ENCODE measurements around the gene SPNS3. TPM values are rescaled to one million over a fixed set of nuclear protein-coding genes. Genes with fewer than 3 reads are reported as not detected.

The SPNS3 gene
- total RNA-seq, 1 donor from 2014 or later: 0.18 TPM

- peaks cover 5% of the 10 kb centered on the region for H3K27me3 Mint-ChIP-seq (ENCODE audit: unreplicated experiment)
- H3K36me3 Mint-ChIP-seq (ENCODE audit: low read depth, unreplicated experiment): no peaks in the 10 kb centered on the region
- H3K4me1 Mint-ChIP-seq (ENCODE audit: unreplicated experiment): no peaks in the 10 kb centered on the region
- H3K4me3 Mint-ChIP-seq (ENCODE audit: unreplicated experiment): no peak overlapping the region
- H3K9me3 Mint-ChIP-seq (ENCODE audit: unreplicated experiment): no peaks in the 10 kb centered on the region
- no peak overlapping the region for H3K27ac Mint-ChIP-seq (ENCODE audit: unreplicated experiment)
- no peak for DNase-seq (ENCODE audit: low spot score)
- no peak for TF ChIP-seq CTCF (IDR thresholded peaks at IDR 0.05; ENCODE audit: unreplicated experiment)
These were observed 14.6 kb downstream of the SPNS3 start for GRCh38 chr17:4448197-4448980.

GRCh38 chr17:4449736-4450135 lies 16.0 kb downstream of the SPNS3 start:
- Mint-ChIP-seq H3K27me3 (ENCODE audit: unreplicated experiment) (peaks cover 5% of the 10 kb centered on the region), H3K27ac (ENCODE audit: unreplicated experiment) (no peak overlapping the region), H3K36me3 (ENCODE audit: low read depth, unreplicated experiment) (no peaks in the 10 kb centered on the region), H3K9me3 (ENCODE audit: unreplicated experiment) (no peaks in the 10 kb centered on the region), H3K4me1 (ENCODE audit: unreplicated experiment) (no peaks in the 10 kb centered on the region), H3K4me3 (ENCODE audit: unreplicated experiment) (no peak overlapping the region)
- DNase-seq (ENCODE audit: low spot score): no peak
- no peak for TF ChIP-seq CTCF (IDR thresholded peaks at IDR 0.05; ENCODE audit: unreplicated experiment)

- peaks cover 5% of the 10 kb centered on the region for H3K27me3 Mint-ChIP-seq (ENCODE audit: unreplicated experiment)
- H3K4me3 Mint-ChIP-seq (ENCODE audit: unreplicated experiment): no peak overlapping the region
- no peak for DNase-seq (ENCODE audit: low spot score)
- H3K9me3 Mint-ChIP-seq (ENCODE audit: unreplicated experiment): no peaks in the 10 kb centered on the region
- H3K27ac Mint-ChIP-seq (ENCODE audit: unreplicated experiment): no peak overlapping the region
- no peaks in the 10 kb centered on the region for H3K36me3 Mint-ChIP-seq (ENCODE audit: low read depth, unreplicated experiment)
- H3K4me1 Mint-ChIP-seq (ENCODE audit: unreplicated experiment): no peaks in the 10 kb centered on the region
- no peak for TF ChIP-seq CTCF (IDR thresholded peaks at IDR 0.05; ENCODE audit: unreplicated experiment)
These were observed 17.1 kb downstream of the SPNS3 start for GRCh38 chr17:4450710-4451316.

GRCh38 chr17:4453812-4454591 lies 20.3 kb downstream of the SPNS3 start:
- Mint-ChIP-seq H3K27ac (ENCODE audit: unreplicated experiment) (no peak overlapping the region), H3K4me1 (ENCODE audit: unreplicated experiment) (no peaks in the 10 kb centered on the region), H3K4me3 (ENCODE audit: unreplicated experiment) (no peak overlapping the region), H3K27me3 (ENCODE audit: unreplicated experiment) (peaks cover 5% of the 10 kb centered on the region), H3K9me3 (ENCODE audit: unreplicated experiment) (no peaks in the 10 kb centered on the region), H3K36me3 (ENCODE audit: low read depth, unreplicated experiment) (no peaks in the 10 kb centered on the region)
- no peak for DNase-seq (ENCODE audit: low spot score)
- no peak for TF ChIP-seq CTCF (IDR thresholded peaks at IDR 0.05; ENCODE audit: unreplicated experiment)
